CD4-positive, alpha-beta T cell (primary cell): ENCODE data around the gene C19orf53. TPM values are rescaled to one million over a fixed set of nuclear protein-coding genes. Genes with fewer than 3 reads are reported as not detected.

Experiments
- ATAC-seq: fragments of 200-7000 bp; cut with Tn5 transposase; one replicate; pipeline ENCODE4 v1.10.0; 2022; ENCODE audit warnings: mild to moderate bottlenecking; ENCODE audit not compliant: poor library complexity
- CTCF ChIA-PET: fragments of 350-600 bp; sonication (Branson Sonifier 250); formaldehyde crosslinking; loops from one replicate; lab custom pipeline; 2021; ENCODE audit warnings: antibody characterized with exemption, inconsistent platforms; lab: Charles Lee
- POLR2A ChIA-PET: fragments of 350-600 bp; sonication (Branson Sonifier 250); formaldehyde crosslinking; loops from one replicate; lab custom pipeline; 2021; ENCODE audit warnings: antibody characterized with exemption, inconsistent platforms; lab: Charles Lee
- DNase-seq, 14 experiments: peaks; one replicate each; pipeline ENCODE4 v3.0.0-alpha.2; 2013 to 2020; ENCODE audit warnings: mixed read lengths in 2 of 14
- H3K27ac ChIP-seq, 2 donors: one replicate each; pipeline versions ENCODE4 v1.5.1 to v1.7.0; 2013; ENCODE audit warnings: low read length in 2 of 2, low read depth in 1 of 2, mild to moderate bottlenecking in 1 of 2
- H3K27me3 ChIP-seq, 2 experiments: 1 replicate in 1 of 2; 2 replicates in 1 of 2; pipeline versions ENCODE4 v1.6.1 to v1.7.0; 2013; ENCODE audit warnings: low read length in 2 of 2, control low read depth in 1 of 2, mild to moderate bottlenecking in 1 of 2, moderate library complexity in 1 of 2; ENCODE audit not compliant: insufficient read depth in 2 of 2, control insufficient read depth in 1 of 2
- H3K36me3 ChIP-seq: one replicate; pipeline ENCODE4 v1.6.1; 2013; ENCODE audit warnings: low read length, control low read depth; ENCODE audit not compliant: insufficient read depth
- H3K4me1 ChIP-seq: one replicate; pipeline ENCODE4 v1.6.1; 2013; ENCODE audit warnings: low read length, control low read depth; ENCODE audit not compliant: insufficient read depth
- H3K4me3 ChIP-seq: one replicate; pipeline ENCODE4 v1.5.1; 2013; ENCODE audit warnings: mild to moderate bottlenecking, low read length, moderate library complexity
- H3K9me3 ChIP-seq, 2 experiments: 1 replicate in 1 of 2; 2 replicates in 1 of 2; pipeline versions ENCODE4 v1.6.1 to v1.7.0; 2013; ENCODE audit warnings: low read length in 2 of 2, mild to moderate bottlenecking in 2 of 2, control low read depth in 1 of 2, moderate library complexity in 1 of 2; ENCODE audit not compliant: control insufficient read depth in 1 of 2, insufficient read depth in 1 of 2
- H3K27ac Mint-ChIP-seq: one replicate; pipeline ENCODE4 v1.8.0; 2020; ENCODE audit warnings: mixed read lengths
- H3K27me3 Mint-ChIP-seq: one replicate; pipeline ENCODE4 v1.8.0; 2021; ENCODE audit warnings: mixed read lengths
- H3K36me3 Mint-ChIP-seq: one replicate; pipeline ENCODE4 v1.8.0; 2021; ENCODE audit warnings: low read depth, mixed read lengths
- H3K4me1 Mint-ChIP-seq: one replicate; pipeline ENCODE4 v1.8.0; 2021; ENCODE audit warnings: low read depth, mixed read lengths
- H3K4me3 Mint-ChIP-seq: one replicate; pipeline ENCODE4 v1.8.0; 2020; ENCODE audit warnings: mild to moderate bottlenecking, mixed read lengths
- H3K9me3 Mint-ChIP-seq: one replicate; pipeline ENCODE4 v1.8.0; 2020; ENCODE audit warnings: mixed read lengths
- intact Hi-C, 2 experiments: fragments of 100-400 bp; cut with DNase I in 1 of 2; cut with micrococcal nuclease in 1 of 2; formaldehyde crosslinking; loops; one replicate each; pipeline versions ENCODE4 v1.15.1 to v1.9.0; 2023 to 2025; cut with DNase I, micrococcal nuclease
- total RNA-seq, 174 experiments: library from RNA in 2 of 174; stranded (reverse) in 2 of 174; gene quantifications; one replicate each; pipeline ENCODE4 v1.2.3 and lab custom pipeline; 2021 to 2026
- TF ChIP-seq, protein P1 (sequence below): fragments of 200-600 bp; IDR thresholded peaks from one replicate; pipeline ENCODE4 v1.8.0; 2022; ENCODE audit warnings: antibody characterized with exemption, mild to moderate bottlenecking

The C19orf53 gene
- total RNA-seq, 2 experiments from 2014 or later, result 119 TPM

DNA sequence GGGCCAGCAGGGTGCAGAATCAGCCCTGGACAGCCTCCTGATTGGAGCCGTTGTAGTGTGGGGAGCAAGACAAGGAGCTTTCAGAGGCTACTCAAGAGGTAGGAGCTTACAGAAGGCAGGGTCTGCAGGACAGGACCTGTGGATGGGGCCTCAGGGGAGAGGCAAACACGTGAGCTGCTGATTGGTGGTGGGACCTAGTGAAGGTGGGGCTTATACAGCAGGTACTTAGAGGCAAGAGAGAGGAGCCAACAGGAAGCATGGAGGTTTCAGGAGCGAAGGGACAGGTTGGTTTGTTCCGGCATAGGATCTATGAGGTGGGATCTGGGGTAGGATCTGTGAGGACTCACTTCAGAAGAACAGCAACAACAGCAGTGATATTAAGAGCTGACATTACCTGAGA is 53.4 kb downstream of the C19orf53 start:
- Histone ChIP-seq H3K27me3 (no peaks in the 10 kb centered on the region), H3K4me1 (no peaks in the 10 kb centered on the region), H3K9me3 (no peaks in the 10 kb centered on the region), H3K27ac (no peak overlapping the region), H3K36me3 (peaks cover 17% of the 10 kb centered on the region), H3K4me3 (no peak overlapping the region)
- ATAC-seq (no peak), DNase-seq (peak in 1 of 14 experiments; percentile 51)
- CTCF ChIA-PET, result interaction anchor here (0.8 kb wide), 1 partner anchor 35 kb away, joined by 4 read pairs; no protein-coding TSS in a partner anchor
- Mint-ChIP-seq H3K27ac (no peak overlapping the region), H3K36me3 (peaks cover 33% of the 10 kb centered on the region), H3K4me1 (no peaks in the 10 kb centered on the region), H3K4me3 (no peak overlapping the region), H3K27me3 (no peaks in the 10 kb centered on the region), H3K9me3 (no peaks in the 10 kb centered on the region)
- intact Hi-C loops, result no loop called here
- TF ChIP-seq, protein P1, sequence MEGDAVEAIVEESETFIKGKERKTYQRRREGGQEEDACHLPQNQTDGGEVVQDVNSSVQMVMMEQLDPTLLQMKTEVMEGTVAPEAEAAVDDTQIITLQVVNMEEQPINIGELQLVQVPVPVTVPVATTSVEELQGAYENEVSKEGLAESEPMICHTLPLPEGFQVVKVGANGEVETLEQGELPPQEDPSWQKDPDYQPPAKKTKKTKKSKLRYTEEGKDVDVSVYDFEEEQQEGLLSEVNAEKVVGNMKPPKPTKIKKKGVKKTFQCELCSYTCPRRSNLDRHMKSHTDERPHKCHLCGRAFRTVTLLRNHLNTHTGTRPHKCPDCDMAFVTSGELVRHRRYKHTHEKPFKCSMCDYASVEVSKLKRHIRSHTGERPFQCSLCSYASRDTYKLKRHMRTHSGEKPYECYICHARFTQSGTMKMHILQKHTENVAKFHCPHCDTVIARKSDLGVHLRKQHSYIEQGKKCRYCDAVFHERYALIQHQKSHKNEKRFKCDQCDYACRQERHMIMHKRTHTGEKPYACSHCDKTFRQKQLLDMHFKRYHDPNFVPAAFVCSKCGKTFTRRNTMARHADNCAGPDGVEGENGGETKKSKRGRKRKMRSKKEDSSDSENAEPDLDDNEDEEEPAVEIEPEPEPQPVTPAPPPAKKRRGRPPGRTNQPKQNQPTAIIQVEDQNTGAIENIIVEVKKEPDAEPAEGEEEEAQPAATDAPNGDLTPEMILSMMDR, result no peak
- POLR2A ChIA-PET, result interaction anchor here (0.7 to 0.8 kb wide), 2 partner anchors 9 kb away, joined by 3 read pairs; no protein-coding TSS in a partner anchor

Other genes starting within 250 kb of the C19orf53 start
- gene MRI1, start 9.9 kb upstream of the C19orf53 start, total RNA-seq, result 10 to 100 TPM; 20.4 to 21.1 TPM
- 1 to 10 TPM; 3.5 to 3.8 TPM for gene ZSWIM4, start 21.0 kb downstream of the C19orf53 start, total RNA-seq
- under 1 TPM in 1 of 2 experiments, not detected in 1; 0.87 TPM for gene NANOS3, start 102.7 kb downstream of the C19orf53 start, total RNA-seq
- gene BRME1, start 131.7 kb downstream of the C19orf53 start, total RNA-seq, result 1 to 10 TPM; 1.1 to 1.3 TPM
- gene CC2D1A, start 131.7 kb downstream of the C19orf53 start, total RNA-seq, result 10 to 100 TPM; 16.4 to 16.9 TPM
- gene PODNL1, start 164.0 kb downstream of the C19orf53 start, total RNA-seq, result not detected
- gene DCAF15, start 178.1 kb downstream of the C19orf53 start, total RNA-seq, result 10 to 100 TPM; 84.9 to 85.0 TPM
- 10 to 100 TPM; 14.6 to 16.3 TPM for gene RFX1, start 231.9 kb downstream of the C19orf53 start, total RNA-seq